HepG2 (cell line): ENCODE results near the gene G6PC3. TPM values are rescaled to one million over a fixed set of nuclear protein-coding genes. Genes with fewer than 3 reads are reported as not detected.

ENCODE experiments used
- ARID5B ChIP-seq: IDR thresholded peaks from 2 replicates; pipeline ENCODE4 v1.4.0; 2020; ENCODE audit warnings: mild to moderate bottlenecking, missing genetic modification reagents
- GFI1 ChIP-seq: sonication (generic); formaldehyde crosslinking; IDR thresholded peaks from 2 replicates; pipeline ENCODE4 v1.5.0; 2020; ENCODE audit warnings: missing genetic modification reagents, mild to moderate bottlenecking, borderline replicate concordance
- HMGXB4 ChIP-seq, 2 experiments: sonication (generic) in 1 of 2; formaldehyde crosslinking in 1 of 2; IDR thresholded peaks; 2 replicates each; pipeline versions ENCODE4 v1.4.0 to v1.6.1; 2018 to 2020; ENCODE audit warnings: missing genetic modification reagents in 2 of 2, borderline replicate concordance in 1 of 2, low read depth in 1 of 2, mild to moderate bottlenecking in 1 of 2, missing biosample characterization in 1 of 2
- MXI1 ChIP-seq: IDR thresholded peaks from 3 replicates; pipeline ENCODE4 v1.6.1; 2012; ENCODE audit warnings: low read depth, low read length, inconsistent platforms, borderline replicate concordance
- RBM39 ChIP-seq: fragments of 200-400 bp; formaldehyde crosslinking; IDR thresholded peaks from one replicate; pipeline ENCODE4 v1.6.1; 2018; ENCODE audit warnings: antibody characterized with exemption, mild to moderate bottlenecking, low read depth, low read length; ENCODE audit not compliant: poor library complexity, severe bottlenecking
- SRSF9 ChIP-seq: fragments of 200-400 bp; formaldehyde crosslinking; IDR thresholded peaks from 2 replicates; pipeline ENCODE4 v1.6.1; 2018; ENCODE audit warnings: borderline replicate concordance, mild to moderate bottlenecking, low read depth, low read length; ENCODE audit not compliant: insufficient read depth, poor library complexity, severe bottlenecking
- TGIF2 ChIP-seq: IDR thresholded peaks from 2 replicates; pipeline ENCODE4 v1.6.1; 2016; ENCODE audit warnings: control low read depth, missing compliant biosample characterization
- TOE1 ChIP-seq: sonication (generic); formaldehyde crosslinking; IDR thresholded peaks from 2 replicates; pipeline ENCODE4 v1.4.0; 2020; ENCODE audit warnings: mild to moderate bottlenecking, missing genetic modification reagents
- ZBTB43 ChIP-seq: sonication (generic); formaldehyde crosslinking; conservative IDR thresholded peaks from 2 replicates; pipeline ENCODE4 v1.4.0; 2020; ENCODE audit warnings: missing genetic modification reagents
- ZNF136 ChIP-seq: sonication (generic); formaldehyde crosslinking; IDR thresholded peaks from 2 replicates; pipeline ENCODE4 v1.8.1; 2022; ENCODE audit warnings: low read depth, mild to moderate bottlenecking, moderate library complexity, missing genetic modification reagents
- ZNF33B ChIP-seq: sonication (generic); formaldehyde crosslinking; IDR thresholded peaks from 2 replicates; pipeline ENCODE4 v1.5.1; 2020; ENCODE audit warnings: mild to moderate bottlenecking, missing genetic modification reagents
- ZNF451 ChIP-seq: sonication (generic); formaldehyde crosslinking; IDR thresholded peaks from 2 replicates; pipeline ENCODE4 v1.5.0; 2020; ENCODE audit warnings: mild to moderate bottlenecking, missing genetic modification reagents
- ZNF552 ChIP-seq: sonication (generic); formaldehyde crosslinking; IDR thresholded peaks from 2 replicates; pipeline ENCODE4 v1.9.0; 2022; ENCODE audit warnings: missing genetic modification reagents, mild to moderate bottlenecking, borderline replicate concordance
- ZNF556 ChIP-seq: sonication (generic); formaldehyde crosslinking; IDR thresholded peaks from 2 replicates; pipeline ENCODE4 v1.4.0; 2020; ENCODE audit warnings: mild to moderate bottlenecking, missing genetic modification reagents, borderline replicate concordance
- ZNF674 ChIP-seq: sonication (generic); formaldehyde crosslinking; IDR thresholded peaks from 2 replicates; pipeline ENCODE4 v1.5.0; 2020; ENCODE audit warnings: low read depth, mild to moderate bottlenecking, missing genetic modification reagents
- ZNF850 ChIP-seq: sonication (generic); formaldehyde crosslinking; conservative IDR thresholded peaks from 2 replicates; pipeline ENCODE4 v1.9.0; 2021; ENCODE audit warnings: mild to moderate bottlenecking, missing genetic modification reagents
- polyA plus RNA-seq, 8 experiments: library from polyadenylated mRNA; depleted of rRNA in 3 of 8; stranded (reverse) in 7 of 8; unstranded in 1 of 8; fragments of >200 nt; fragmentation: Illumina TruSeq in 4 of 8; extraction: Trizol in 4 of 8; gene quantifications; 2 replicates each; pipeline versions ENCODE4 v1.2.1 to v1.2.3, GENCODE V29; 2011 to 2016; ENCODE audit warnings: low read depth in 4 of 8, missing spikeins in 1 of 8, mixed read lengths in 1 of 8; ENCODE audit not compliant: insufficient read depth in 1 of 8
- total RNA-seq, 5 experiments: library from RNA; depleted of rRNA; stranded (reverse); fragments of >200 nt; fragmentation: Illumina TruSeq; extraction: Trizol; gene quantifications; 2 replicates each; pipeline ENCODE4 v1.2.3, GENCODE V29; 2016; ENCODE audit warnings: low read depth in 1 of 5
- TF ChIP-seq, protein P1 (sequence below): sonication (generic); formaldehyde crosslinking; IDR thresholded peaks from 2 replicates; pipeline ENCODE4 v1.4.0; 2020; ENCODE audit warnings: missing genetic modification reagents
- TF ChIP-seq, protein P2 (sequence below): sonication (generic); formaldehyde crosslinking; IDR thresholded peaks from 2 replicates; pipeline ENCODE4 v1.4.0; 2020; ENCODE audit warnings: mild to moderate bottlenecking, low read depth, missing genetic modification reagents

The G6PC3 gene
- total and polyA plus RNA-seq, 2 of the 13 experiments (the other 11 are each of a cell fraction or from before 2014, with no cell fraction given): 38.5 to 75.8 TPM

- TF ChIP-seq, protein P1, sequence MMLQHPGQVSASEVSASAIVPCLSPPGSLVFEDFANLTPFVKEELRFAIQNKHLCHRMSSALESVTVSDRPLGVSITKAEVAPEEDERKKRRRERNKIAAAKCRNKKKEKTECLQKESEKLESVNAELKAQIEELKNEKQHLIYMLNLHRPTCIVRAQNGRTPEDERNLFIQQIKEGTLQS: peak; percentile 85
- no peak for TF ChIP-seq ZNF451 (CRISPR knock-in tag)
- TF ChIP-seq MXI1: peak; percentile 88; the same call in 1 of the 3 replicates
- peak; percentile 98; the same call in 1 of the 2 replicates for TF ChIP-seq ZNF556 (CRISPR knock-in tag)
- no peak for TF ChIP-seq ZNF850 (CRISPR knock-in tag)
- no peak for TF ChIP-seq ZNF552 (CRISPR knock-in tag)
- peak; percentile 78 for TF ChIP-seq ARID5B (CRISPR knock-in tag)
- peak; percentile 70; the same call in 1 of the 2 replicates for TF ChIP-seq ZNF33B (CRISPR knock-in tag)
- TF ChIP-seq ZBTB43 (CRISPR knock-in tag): no peak
- peak; percentile 82; the same call in 1 of the 2 replicates for TF ChIP-seq TGIF2 (CRISPR knock-in tag)
- peak; percentile 80; the same call in 1 of the 2 replicates for TF ChIP-seq TOE1 (CRISPR knock-in tag)
- peak; percentile 70 for TF ChIP-seq RBM39
- TF ChIP-seq, protein P2, sequence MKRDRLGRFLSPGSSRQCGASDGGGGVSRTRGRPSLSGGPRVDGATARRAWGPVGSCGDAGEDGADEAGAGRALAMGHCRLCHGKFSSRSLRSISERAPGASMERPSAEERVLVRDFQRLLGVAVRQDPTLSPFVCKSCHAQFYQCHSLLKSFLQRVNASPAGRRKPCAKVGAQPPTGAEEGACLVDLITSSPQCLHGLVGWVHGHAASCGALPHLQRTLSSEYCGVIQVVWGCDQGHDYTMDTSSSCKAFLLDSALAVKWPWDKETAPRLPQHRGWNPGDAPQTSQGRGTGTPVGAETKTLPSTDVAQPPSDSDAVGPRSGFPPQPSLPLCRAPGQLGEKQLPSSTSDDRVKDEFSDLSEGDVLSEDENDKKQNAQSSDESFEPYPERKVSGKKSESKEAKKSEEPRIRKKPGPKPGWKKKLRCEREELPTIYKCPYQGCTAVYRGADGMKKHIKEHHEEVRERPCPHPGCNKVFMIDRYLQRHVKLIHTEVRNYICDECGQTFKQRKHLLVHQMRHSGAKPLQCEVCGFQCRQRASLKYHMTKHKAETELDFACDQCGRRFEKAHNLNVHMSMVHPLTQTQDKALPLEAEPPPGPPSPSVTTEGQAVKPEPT (CRISPR knock-in tag): no peak
- TF ChIP-seq SRSF9: no peak
- TF ChIP-seq ZNF136 (CRISPR knock-in tag): 0 out of 2 replicates have a peak, but pooled peaks have one; percentile 62
- peak in 1 of 2 experiments; percentile 82; a peak in 2 of 4 replicates for TF ChIP-seq HMGXB4 (CRISPR knock-in tag; IDR thresholded peaks at IDR 0.05; ENCODE audit: borderline replicate concordance in 1 of 2, low read depth in 1 of 2)
- peak; percentile 36; the same call in 1 of the 2 replicates for TF ChIP-seq GFI1 (CRISPR knock-in tag)
- no peak for TF ChIP-seq ZNF674 (CRISPR knock-in tag)
Observed at GRCh38 chr17:44108440-44109311, 38.1 kb downstream of the G6PC3 start (continued).
